GM18499 (cell line): ENCODE results near the gene SLC35B2.

Source experiments
- ATAC-seq: cut with Tn5 transposase; IDR thresholded peaks from one replicate; pipeline ENCODE4 v1.9.1; 2021; ENCODE audit warnings: moderate number of reproducible peaks; ENCODE audit not compliant: insufficient read depth, unreplicated experiment

Gene SLC35B2, protein sequence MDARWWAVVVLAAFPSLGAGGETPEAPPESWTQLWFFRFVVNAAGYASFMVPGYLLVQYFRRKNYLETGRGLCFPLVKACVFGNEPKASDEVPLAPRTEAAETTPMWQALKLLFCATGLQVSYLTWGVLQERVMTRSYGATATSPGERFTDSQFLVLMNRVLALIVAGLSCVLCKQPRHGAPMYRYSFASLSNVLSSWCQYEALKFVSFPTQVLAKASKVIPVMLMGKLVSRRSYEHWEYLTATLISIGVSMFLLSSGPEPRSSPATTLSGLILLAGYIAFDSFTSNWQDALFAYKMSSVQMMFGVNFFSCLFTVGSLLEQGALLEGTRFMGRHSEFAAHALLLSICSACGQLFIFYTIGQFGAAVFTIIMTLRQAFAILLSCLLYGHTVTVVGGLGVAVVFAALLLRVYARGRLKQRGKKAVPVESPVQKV

DNA sequence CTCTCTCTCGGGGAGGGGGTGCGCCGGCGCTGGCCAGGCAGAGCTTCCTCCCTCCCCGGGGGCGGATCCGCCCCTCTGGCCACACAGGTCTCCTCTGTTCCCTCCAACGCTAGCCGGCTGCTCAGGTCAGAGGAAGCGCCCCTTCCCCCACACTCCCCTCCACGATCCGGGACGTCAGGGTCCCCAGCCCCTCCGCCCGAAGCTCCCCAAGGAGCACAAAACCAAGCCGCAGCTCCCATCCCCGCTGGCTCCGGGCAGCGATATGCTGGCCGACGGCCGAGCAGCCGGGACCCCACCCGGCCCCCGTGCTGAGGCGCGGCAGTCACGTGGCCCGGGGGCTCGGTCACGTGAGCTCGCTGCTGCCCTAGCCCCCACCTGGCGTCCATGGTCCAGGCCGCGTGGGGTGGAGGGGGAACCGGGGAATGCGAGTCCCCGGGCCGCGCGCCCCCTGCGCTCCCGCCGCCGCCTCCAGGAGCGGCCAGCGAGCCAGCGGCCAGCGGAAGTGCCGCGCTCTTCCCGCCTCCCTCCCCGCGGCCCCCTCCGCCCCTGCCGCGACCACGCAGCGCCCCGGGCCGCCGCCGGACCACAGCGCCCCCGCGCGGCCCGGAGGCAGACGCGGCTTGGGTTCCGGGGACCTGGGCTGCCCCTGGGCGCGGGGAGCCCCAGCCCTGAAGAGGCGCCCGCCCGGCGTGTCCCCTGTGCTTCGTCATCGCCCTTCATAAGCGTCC is at the start of gene SLC35B2:
Gene SLC35B2, minus strand, starts transcription at position 504 of the 728 bp plus-strand sequence. Its CDS starts 118 bp downstream, at position 386.
- no peak for ATAC-seq

DNA sequence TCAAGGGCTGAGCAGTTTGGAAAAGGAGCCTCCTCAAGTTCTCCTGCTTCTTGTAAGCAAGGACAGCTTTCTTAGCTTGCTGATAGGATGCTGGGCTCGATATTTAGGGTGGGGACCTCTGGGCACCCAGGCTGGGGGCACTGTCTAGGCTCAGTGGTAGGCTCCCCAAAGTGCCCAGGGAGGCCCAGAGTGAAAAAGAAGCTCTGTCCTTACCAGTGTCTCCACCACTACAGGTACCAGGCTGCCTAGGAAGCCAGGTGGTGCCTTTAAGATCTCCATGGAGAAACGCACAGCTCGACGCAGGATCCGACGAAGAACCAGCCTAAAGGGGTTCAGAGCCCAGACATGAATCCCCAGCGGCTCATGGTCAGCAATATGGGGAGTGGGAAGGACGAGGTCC is 49.4 kb upstream of the SLC35B2 start:
- no peak for ATAC-seq

DNA sequence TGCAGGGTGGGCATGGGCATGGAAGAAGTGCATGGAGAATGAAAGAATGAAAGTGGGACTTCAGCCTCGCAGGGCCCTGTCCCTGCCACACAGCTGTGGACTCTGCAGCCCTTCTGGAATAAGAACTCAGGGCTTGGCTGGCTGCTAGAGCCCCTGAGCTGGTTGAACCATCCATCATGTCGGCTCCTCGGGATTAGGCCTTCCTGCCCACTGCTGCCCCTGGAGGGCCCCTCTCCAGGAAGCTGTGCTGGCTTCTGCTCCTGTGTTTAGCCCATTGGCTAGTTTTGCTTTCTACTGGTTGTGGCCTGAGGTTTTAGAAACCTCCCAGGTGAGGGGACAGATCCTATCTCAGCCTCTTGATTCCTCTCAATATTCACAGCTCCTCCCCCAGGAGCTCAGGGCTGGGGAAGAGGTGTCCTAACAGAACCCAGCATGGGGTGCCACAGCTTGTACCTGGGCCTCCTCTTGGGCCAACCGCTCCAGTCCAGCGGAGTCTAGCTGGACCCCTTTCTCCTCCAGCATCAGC is 47.9 kb upstream of the SLC35B2 start:
- no peak for ATAC-seq

DNA sequence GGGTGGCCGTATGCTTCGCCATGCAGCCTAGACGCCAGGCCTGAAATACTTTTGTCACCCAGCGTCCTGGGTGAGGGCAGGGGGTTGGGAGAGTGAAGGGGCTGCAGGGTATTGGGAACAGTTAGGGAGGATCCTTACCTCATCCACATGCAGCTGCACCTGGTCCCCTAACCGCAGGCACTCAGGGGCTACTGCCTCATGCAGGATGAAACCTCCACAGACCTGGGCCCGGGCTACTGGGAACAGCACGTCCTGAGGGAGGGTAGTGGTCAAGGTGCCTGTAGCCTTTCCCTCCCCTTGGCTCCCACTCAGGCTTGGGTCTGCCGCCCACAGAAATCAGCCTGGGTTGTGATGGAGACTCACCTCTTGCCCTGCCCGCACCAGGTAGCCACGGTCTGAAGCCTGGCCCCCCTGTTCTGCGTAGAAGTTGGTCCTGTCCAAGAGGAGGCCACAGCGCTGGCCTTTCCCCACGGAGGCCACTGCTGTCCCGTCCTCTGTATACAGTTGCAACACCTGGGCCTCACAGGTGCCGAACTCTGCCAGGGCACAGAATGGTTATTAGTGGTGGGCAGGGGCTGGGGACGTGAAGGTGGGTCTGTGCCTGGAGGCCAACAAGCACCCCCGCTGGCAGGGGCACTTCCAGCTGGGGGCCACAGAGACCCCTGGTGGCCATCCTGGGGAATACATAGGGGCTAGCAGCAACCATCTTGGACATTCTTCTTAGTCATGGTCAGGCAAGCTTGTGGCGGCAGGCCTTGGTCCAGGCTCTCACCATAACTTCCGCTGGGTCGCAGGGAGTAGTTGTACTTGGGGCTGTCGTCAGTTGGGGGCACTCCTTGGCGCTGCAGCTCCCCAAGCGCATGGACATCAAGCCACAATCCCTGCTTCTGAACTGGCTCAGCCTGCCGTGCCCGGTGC is 47.2 kb upstream of the SLC35B2 start:
- no peak for ATAC-seq

DNA sequence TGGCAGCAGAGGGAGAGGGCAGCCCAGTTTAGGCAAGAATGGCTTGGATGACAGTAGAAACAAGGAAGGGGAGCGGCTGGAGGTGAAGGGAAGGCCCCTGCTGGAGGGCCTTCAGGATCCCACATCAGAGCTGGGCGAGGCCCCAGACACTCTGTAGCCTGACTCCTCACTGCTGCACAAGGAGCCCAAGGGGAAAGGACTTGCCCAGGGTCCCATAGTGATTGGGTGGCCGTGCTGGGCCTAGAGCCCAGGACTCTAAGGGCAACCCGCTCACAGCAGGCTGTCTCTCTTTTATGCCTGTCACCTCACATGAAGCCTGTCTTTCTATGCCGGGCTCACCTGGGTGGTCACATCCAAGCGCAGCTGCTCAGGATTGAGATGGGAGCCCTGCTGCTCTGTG is 46.5 kb upstream of the SLC35B2 start:
- no peak for ATAC-seq

DNA sequence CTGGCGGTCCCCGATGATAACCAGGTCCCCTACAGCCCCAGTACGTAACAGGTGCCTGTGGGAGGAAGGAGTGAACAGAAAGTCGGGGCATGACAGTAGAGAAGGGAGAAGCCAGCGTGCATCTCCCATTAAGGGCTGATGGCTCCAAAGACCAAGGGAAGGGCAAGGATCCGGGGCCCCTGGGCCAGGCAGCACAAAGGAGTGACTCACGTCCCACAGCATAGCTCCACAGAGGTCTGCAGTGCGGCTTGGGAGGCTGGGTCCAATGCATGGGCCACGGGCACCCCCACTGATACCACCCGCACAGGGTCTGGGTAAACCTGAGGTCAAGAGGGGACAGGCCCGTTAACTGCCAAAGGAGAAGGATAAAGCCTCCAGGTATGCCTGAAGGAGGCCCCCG is 45.5 kb upstream of the SLC35B2 start:
- ATAC-seq, result no peak

DNA sequence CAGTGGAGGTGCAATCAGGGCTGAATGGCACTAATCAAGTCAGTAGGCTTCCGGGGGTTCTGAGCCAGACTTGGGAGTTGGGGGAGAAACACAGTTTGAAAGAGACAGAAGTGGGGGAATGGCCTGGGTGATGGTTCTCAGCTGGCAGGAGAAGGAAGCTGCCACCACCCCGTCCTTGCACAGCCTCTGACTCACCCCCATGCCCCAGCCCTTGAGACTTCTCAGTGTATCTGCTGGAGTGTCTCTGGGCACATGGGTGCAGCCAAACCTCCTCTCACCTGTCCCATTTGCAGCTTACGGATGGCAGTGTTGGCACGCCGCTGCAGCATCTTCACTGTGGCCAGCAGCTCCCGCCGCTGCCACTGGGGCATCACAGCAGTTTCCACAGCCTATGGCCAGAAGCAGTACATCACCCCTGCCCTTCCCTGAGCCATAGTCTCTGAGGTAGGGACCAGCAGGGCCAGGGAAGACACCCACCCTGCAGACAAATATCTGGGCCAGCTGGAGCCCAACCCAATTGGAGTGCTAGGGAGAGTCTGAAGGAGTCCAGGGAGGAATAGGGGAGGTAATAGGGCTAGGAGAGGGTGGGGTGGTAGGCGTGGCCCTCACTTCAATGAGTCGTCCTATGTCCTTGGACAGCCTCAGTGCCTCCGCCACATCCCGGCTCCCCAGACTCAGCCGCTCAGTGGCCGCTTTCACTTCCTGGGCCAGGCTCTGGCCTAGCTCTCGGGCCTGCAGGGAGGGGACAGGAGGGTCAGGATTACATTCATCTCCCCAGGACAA is 44.6 kb upstream of the SLC35B2 start:
- no peak for ATAC-seq

DNA sequence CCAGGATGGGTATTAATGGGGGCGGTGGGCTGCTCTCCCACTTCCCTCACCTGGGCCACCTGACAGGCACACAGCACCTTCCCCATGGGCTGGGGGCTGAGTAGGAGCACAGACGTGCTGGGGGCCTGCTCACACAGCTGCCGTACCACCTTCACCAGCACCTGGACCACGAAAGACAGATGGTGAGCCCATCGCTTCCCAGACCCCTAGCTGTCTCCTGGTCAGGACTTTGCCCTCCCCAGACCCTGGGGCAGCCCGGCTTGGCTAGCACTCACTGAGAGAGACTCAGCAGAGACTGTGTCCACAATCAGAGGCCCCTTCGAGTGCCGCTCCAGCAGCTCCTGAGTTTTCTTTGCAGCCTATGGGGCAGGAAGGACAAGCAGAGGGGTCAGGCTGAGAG is 43.8 kb upstream of the SLC35B2 start:
- no peak for ATAC-seq

DNA sequence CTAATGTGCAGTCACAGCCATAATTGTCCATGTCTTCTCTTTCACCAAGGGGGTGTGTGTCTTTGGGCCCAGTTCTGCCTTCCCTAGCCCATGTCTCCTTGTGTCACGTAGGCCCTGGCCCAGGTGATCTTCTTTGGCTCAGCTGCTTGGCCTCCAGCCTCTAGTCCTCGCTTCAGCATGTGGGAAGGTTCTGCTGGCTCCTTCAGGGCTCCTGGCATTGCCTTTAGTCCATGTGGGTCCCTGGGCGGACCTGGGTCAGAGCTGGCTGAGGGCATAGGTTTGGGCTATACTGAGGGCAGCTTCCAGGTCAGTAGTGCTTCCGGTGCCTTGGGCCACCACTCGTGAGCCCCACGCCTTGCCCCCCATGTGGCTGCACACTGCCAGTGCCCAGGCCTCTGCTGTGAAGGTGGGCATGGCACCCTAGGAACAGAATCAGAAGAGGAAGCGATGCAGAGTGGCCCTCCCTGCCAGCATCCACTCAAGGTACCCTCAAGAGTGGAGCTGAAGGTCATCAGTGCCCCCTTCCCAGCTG is 43.0 kb upstream of the SLC35B2 start:
- ATAC-seq, result no peak

DNA sequence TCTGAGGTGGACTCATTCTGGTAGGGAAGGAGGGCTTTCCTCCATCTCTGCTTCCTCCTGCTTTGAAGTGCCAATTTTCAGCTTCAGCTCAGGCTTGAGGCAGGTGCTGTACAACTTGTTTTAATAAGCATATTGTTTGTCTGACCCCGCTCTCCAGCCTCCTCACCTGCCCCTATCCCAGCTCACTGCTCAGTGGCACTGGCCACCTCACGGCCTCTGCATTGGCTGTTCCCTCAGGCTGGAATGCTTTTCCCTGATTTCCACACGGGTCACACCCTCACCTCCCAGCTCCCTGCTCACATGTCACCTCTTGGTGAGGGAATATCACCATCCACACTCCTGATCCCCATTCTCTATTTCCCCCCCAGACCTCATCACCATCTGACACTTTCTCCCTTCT is 41.5 kb upstream of the SLC35B2 start:
- no peak for ATAC-seq

DNA sequence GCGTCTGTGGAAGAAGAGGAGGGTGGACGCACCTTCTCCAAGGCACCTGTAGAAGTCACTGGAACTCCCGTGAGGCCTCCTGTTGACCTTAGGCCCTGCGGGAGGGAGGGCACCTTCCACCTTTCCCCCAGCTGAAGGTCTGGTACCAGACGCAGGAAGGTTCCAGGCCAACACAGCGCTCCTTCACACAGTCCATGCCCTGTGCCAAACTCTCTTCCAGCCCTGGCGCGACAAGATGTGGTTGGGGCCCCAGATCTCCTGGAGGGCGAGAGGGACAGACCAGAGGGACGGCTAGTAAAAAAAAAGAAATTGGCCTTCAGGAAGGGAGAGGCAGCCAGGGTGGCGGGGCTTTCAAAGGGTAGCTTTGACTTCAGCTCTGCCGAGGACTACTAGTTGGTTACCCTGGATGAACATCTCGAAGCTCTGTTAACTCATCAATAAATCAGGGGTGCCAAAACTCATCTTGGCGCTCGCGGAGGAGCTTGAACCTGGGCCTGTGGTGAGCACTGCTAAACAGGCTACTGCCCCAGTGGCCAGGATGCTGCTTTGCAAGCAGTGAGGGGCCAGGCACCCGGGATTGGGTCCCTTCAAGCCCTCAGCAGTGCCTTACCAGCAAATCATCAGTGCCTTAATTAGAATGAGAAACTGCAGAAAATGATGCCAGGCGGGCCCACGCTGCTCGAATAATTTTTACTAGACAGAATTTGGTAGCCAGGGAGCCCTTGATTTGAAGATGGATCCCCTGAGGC is 40.9 kb upstream of the SLC35B2 start:
- ATAC-seq, result no peak

DNA sequence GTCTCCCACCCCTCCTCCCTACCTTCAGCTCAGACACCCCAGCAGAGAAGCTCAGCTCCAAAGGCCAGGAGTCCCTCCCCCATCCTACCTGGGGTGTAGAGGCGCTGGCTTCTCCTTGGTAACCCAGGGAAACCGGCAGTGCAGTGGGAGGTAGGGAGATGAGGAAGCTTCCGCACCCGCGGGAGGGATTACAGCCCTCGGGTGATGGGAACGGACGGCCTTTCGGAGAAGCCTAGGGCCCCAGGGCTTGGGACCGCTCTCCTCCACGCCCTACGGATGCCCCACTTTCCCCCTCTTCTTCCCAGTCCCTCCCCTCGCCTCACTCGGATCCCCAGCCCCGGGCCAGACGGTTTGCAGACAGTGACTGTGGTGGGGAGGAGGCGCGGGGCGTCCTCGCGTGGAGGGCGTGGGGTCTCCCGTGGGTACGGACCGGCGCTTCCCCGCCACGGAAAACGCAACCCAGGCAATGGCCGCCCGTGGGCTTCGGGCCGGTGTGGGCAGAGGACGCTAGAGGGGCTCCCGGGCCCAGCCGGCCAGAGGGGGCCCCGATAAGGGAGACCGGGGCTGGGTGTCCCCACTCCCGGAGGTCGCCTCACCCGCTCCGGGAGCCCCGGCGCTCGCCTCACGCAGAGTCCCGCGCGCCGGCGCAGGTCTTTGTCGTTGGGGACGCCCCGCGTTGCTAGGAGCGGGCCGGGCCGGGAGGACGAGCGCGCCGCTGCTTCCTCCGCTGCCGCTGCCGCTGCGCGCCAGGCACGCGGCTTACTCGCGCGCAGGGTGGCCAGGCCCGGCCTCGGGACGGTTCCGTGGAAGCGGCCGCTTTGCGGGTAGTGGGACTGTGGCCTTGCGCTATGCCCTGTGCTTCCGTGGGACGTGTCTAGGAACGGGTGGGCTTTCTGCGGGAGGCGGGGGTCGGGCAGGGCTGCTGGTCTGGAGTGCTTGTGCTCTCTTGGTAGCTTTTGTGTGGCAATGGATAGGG is 40.0 kb upstream of the SLC35B2 start:
- no peak for ATAC-seq

DNA sequence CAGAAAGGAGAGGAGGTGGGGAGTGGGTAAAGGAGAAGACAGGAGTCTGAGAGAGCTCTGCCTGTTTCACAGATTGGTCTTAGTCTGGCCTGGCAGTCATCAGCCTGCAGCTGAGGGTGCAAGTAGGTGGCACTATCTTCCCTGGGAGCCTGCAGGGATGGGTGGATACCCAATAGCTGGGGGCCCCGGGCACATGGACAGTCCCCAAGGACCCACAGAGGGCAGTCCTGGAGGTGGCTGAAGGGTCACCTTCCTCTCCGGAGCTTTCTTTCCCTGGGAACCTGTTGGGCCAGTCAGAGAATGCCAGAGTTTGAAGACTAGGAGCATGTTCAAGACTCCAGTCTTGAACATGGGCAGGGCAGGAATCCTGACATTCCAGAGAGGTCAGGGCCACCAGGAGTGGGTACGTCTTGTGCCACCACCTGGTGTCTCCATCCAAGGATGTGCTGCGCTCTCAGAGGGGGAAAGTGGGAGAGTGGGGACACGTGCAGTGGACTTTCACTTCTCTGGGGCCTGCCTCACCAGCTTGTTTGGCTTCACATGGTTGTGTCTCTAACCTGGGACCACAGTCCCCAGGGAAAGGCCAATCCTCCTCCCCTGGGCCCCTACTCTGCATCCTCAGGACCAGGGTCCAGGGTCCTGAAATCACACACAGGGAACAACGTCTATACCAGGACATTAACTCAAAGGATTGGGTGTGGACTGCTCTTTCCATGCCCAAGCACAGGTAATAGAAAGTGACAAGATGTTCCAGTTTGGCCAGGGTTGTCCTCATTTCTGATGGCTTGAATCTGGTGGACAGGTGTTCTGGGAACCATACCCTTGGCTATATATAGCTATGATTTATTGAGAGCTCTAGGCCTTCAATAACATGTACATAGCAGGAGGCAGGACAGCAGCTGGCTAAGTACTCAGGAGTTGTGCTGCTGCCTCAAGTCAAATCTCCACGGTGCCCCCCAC is 37.8 kb upstream of the SLC35B2 start:
- ATAC-seq, result no peak

DNA sequence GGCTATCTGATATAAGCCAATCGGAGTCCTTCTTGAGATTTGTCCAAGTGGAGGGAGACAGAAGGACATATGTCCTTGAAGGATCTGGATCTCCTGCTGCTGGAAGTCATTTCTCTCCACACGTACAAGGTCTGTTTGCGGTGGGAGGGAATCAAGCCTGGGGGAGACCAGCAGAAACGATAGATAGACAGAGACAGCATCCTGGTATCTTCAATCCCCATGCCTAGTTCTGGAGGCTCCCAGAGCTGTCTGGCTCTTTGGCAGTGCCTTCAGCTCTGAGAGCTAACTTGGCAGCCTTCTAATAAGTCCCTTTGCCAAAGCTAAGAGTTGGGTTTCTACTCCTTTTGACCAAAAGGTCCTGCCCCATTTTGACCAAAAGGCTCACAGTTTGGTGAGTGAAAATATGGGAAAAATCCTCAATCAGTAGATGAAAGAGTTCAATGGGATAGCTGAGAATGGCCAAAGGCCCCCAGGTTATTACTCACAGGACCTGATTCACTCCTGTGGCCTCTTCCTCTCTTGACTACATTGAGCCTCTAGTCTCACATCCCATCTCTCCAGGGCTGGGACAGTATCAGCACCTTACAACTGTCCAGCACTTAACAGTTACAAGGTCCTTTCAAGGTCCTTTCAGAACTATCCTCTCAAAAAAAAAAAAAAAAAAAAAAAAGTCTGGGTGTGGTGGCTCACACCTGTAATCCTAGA is 35.5 kb upstream of the SLC35B2 start:
- ATAC-seq, result no peak

DNA sequence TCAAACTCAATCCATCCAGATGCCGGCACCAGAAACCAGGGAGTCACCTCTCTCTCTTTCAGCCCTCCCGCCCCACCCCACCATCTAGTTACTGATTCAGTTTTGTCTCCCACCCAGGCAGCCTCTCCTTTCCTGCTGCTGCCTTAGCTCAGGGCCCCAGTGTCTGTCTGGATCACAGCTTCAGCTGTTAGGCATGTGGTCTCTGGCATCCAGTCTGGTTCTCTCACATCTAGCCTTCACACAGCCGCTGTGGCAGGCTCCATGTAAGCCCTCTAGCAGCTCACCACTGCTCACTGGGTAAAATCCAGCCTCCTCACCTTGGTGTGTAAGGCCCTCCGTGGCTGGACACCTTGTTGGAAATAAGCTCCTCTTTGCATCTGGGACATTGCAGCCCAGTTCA is 34.5 kb upstream of the SLC35B2 start:
- no peak for ATAC-seq

DNA sequence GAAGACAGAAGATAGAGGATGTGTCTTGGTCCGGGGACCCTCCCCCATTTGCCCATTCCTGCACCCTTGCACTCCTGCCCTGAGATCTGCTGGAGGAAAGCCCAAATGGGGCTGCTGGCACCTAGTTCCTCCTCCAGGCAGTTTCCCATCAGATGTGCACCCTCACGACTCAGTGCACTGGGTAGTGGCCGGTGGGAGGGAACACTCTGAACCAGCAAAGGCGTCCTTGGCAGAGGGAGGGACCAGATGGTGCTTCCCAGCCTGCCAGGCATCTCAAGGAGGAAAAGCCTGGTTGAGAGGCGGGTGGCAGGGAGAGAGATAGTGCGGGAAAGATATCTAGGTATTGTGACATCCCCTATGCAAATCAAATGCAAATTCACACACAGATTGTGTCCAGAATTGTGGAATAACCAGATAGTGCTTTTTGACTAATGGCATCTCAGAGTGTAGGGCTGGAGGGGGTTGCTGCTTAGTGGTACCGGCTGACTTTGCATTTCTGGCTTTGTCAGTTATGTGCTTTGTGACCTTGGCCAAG is 32.5 kb upstream of the SLC35B2 start:
- no peak for ATAC-seq
